ENCODE data around the gene DRP2.
"Not testable (repeated sequence)": the region's sequence is repeated elsewhere in the genome, so short reads cannot be mapped to it uniquely, and the experiment has no call there.

The DRP2 gene

GRCh38 chrX:101219116-101219863, at the start of gene DRP2:
DRP2 (plus strand) TSS chrX:101219786; CDS start chrX:101231648, 11,862 bp downstream.
- TF ChIP-seq, protein P1, sequence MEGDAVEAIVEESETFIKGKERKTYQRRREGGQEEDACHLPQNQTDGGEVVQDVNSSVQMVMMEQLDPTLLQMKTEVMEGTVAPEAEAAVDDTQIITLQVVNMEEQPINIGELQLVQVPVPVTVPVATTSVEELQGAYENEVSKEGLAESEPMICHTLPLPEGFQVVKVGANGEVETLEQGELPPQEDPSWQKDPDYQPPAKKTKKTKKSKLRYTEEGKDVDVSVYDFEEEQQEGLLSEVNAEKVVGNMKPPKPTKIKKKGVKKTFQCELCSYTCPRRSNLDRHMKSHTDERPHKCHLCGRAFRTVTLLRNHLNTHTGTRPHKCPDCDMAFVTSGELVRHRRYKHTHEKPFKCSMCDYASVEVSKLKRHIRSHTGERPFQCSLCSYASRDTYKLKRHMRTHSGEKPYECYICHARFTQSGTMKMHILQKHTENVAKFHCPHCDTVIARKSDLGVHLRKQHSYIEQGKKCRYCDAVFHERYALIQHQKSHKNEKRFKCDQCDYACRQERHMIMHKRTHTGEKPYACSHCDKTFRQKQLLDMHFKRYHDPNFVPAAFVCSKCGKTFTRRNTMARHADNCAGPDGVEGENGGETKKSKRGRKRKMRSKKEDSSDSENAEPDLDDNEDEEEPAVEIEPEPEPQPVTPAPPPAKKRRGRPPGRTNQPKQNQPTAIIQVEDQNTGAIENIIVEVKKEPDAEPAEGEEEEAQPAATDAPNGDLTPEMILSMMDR (IDR thresholded peaks at IDR 0.05; ENCODE audit: insufficient read depth, low read length, missing control alignments), result no peak
- H3K4me3 ChIP-seq (ENCODE audit: low read depth, low read length), result peak within 1 kb of the TSS; percentile 53
- ChIA-PET CTCF (no interaction called here), POLR2A (interaction anchor here (0.7 to 1.0 kb wide), 2 partner anchors 130 to 338 kb away, joined by 4 read pairs; no protein-coding TSS in a partner anchor)
- DNase-seq (ENCODE audit: low read depth, low spot score), result no peak

- ChIA-PET POLR2A (no interaction called here), CTCF (no interaction called here)
- no peak overlapping the region for H3K4me3 ChIP-seq (ENCODE audit: low read depth, low read length)
- no peak for DNase-seq (ENCODE audit: low read depth, low spot score)
- TF ChIP-seq, protein P1 (IDR thresholded peaks at IDR 0.05; ENCODE audit: insufficient read depth, low read length, missing control alignments), result no peak
Observed at GRCh38 chrX:101171883-101172400, 47.6 kb upstream of the DRP2 start.

DNA sequence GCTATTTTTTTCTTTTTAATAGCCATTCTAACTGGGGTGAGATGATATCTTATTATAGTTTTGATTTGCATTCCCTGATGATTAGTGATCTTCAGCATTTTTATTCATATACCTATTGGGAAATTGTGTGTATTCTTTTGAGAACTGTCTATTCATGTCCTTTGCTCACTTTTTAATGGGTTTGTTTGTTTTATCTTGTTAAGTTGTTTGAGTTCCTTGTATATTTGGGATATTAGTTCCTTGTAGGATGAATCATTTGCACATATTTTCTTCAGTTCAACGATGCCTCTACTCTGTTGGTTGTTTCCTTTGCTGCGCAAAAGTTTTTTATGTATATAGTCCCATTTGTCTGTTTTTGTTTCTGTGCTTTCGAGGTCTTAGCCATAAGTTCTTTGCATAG, 43.1 kb upstream of the DRP2 start:
- ChIA-PET POLR2A (no interaction called here), CTCF (no interaction called here)
- TF ChIP-seq, protein P1 (IDR thresholded peaks at IDR 0.05; ENCODE audit: insufficient read depth, low read length, missing control alignments), result no peak
- no peak overlapping the region for H3K4me3 ChIP-seq (ENCODE audit: low read depth, low read length)
- DNase-seq (ENCODE audit: low read depth, low spot score), result no peak

DNA sequence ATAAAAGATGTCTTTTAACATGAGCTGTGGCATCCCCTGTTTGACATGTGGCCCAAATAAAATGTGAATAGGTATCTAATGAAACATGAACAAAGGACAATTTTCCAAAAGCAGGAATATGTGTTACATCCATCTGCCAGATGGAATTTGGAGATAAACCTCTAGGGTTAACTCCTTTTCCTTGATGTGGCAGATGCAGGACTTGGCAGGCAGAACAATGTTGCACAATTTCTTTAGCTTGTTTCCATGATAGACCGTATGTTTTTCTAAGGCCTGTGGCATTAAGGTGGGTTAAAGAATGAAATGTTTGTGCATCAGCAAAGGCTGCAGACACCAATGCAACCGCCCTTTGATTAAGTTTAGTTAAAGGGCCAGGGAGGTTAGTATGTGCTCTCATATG, 34.7 kb upstream of the DRP2 start:
- POLR2A ChIA-PET; DNase-seq (ENCODE audit: low read depth, low spot score); CTCF ChIA-PET; H3K4me3 ChIP-seq (ENCODE audit: low read depth, low read length): not testable (repeated sequence)

GRCh38 chrX:101187961-101188360, 31.6 kb upstream of the DRP2 start:
- DNase-seq (ENCODE audit: low read depth, low spot score); H3K4me3 ChIP-seq (ENCODE audit: low read depth, low read length); CTCF ChIA-PET; POLR2A ChIA-PET: not testable (repeated sequence)

GRCh38 chrX:101190736-101191135, 28.9 kb upstream of the DRP2 start:
- DNase-seq (ENCODE audit: low read depth, low spot score), result peak; percentile 62
- ChIA-PET POLR2A (no interaction called here), CTCF (no interaction called here)
- TF ChIP-seq, protein P1 (IDR thresholded peaks at IDR 0.05; ENCODE audit: insufficient read depth, low read length, missing control alignments), result no peak
- H3K4me3 ChIP-seq (ENCODE audit: low read depth, low read length), result no peak overlapping the region

- DNase-seq (ENCODE audit: low read depth, low spot score), result no peak
- H3K4me3 ChIP-seq (ENCODE audit: low read depth, low read length), result no peak overlapping the region
- ChIA-PET CTCF (no interaction called here), POLR2A (no interaction called here)
- TF ChIP-seq, protein P1 (IDR thresholded peaks at IDR 0.05; ENCODE audit: insufficient read depth, low read length, missing control alignments), result no peak
Observed at GRCh38 chrX:101191217-101191750, 28.3 kb upstream of the DRP2 start.
